ENCODE data around the gene FBXW7. TPM values are rescaled to one million over a fixed set of nuclear protein-coding genes. Genes with fewer than 3 reads are reported as not detected.

Gene FBXW7
- total RNA-seq, 1 experiment from 2014 or later: 30.9 TPM

GRCh38 chr4:152539556-152540292 lies 3.8 kb upstream of the FBXW7 start:
- Histone ChIP-seq H3K4me2 (ENCODE audit: low read depth, low read length, poor library complexity, severe bottlenecking) (peak overlapping the region; percentile 6), H3K4me3 (ENCODE audit: low read length) (no peak overlapping the region), H3K79me2 (ENCODE audit: low read length) (peaks cover 17% of the 10 kb centered on the region), H3K9ac (ENCODE audit: low read length) (no peak overlapping the region), H3K27ac (ENCODE audit: low read length) (no peak overlapping the region), H3K9me2 (replicated peaks; ENCODE audit: insufficient read depth, low read length) (no peaks in the 10 kb centered on the region), H3K27me3 (ENCODE audit: low read length) (no peaks in the 10 kb centered on the region), H3K36me3 (ENCODE audit: insufficient read depth, low read length) (0 out of 2 replicates have a peak, but pooled peaks cover 3% of the 10 kb centered on the region), H3K4me1 (ENCODE audit: low read length) (peaks cover 28% of the 10 kb centered on the region), H4K20me1 (ENCODE audit: insufficient read depth, low read depth, low read length) (peaks cover 36% of the 10 kb centered on the region), H2AFZ (ENCODE audit: low read length) (no peak overlapping the region), H3K9me3 (ENCODE audit: low read length) (no peaks in the 10 kb centered on the region)
- DNase-seq: no peak

GRCh38 chr4:152537881-152538280 lies 2.0 kb upstream of the FBXW7 start:
- no peak for DNase-seq
- H3K27ac ChIP-seq (ENCODE audit: low read length): no peak overlapping the region
- peaks cover 44% of the 10 kb centered on the region for H3K4me1 ChIP-seq (ENCODE audit: low read length)
- H3K4me3 ChIP-seq (ENCODE audit: low read length): no peak overlapping the region
- no peak overlapping the region for H2AFZ ChIP-seq (ENCODE audit: low read length)
- peak overlapping the region; percentile 99 for H3K4me2 ChIP-seq (ENCODE audit: low read depth, low read length, poor library complexity, severe bottlenecking)
- H4K20me1 ChIP-seq (ENCODE audit: insufficient read depth, low read depth, low read length): peaks cover 55% of the 10 kb centered on the region
- peaks cover 11% of the 10 kb centered on the region; the same call in 1 of the 2 replicates for H3K36me3 ChIP-seq (ENCODE audit: insufficient read depth, low read length)
- H3K9ac ChIP-seq (ENCODE audit: low read length): peak overlapping the region; percentile 89
- H3K27me3 ChIP-seq (ENCODE audit: low read length): no peaks in the 10 kb centered on the region
- H3K9me3 ChIP-seq (ENCODE audit: low read length): no peaks in the 10 kb centered on the region
- peaks cover 33% of the 10 kb centered on the region for H3K79me2 ChIP-seq (ENCODE audit: low read length)
- H3K9me2 ChIP-seq (replicated peaks; ENCODE audit: insufficient read depth, low read length): no peaks in the 10 kb centered on the region

- Histone ChIP-seq H3K36me3 (ENCODE audit: insufficient read depth, low read length) (peaks cover 11% of the 10 kb centered on the region; the same call in 1 of the 2 replicates), H3K9me3 (ENCODE audit: low read length) (no peaks in the 10 kb centered on the region), H3K27ac (ENCODE audit: low read length) (peak overlapping the region; percentile 65), H3K4me3 (ENCODE audit: low read length) (peak overlapping the region; percentile 92), H3K9me2 (replicated peaks; ENCODE audit: insufficient read depth, low read length) (no peaks in the 10 kb centered on the region), H4K20me1 (ENCODE audit: insufficient read depth, low read depth, low read length) (peaks cover 66% of the 10 kb centered on the region), H3K4me1 (ENCODE audit: low read length) (peaks cover 44% of the 10 kb centered on the region), H3K27me3 (ENCODE audit: low read length) (no peaks in the 10 kb centered on the region), H3K4me2 (ENCODE audit: low read depth, low read length, poor library complexity, severe bottlenecking) (peak overlapping the region; percentile 99), H2AFZ (ENCODE audit: low read length) (peak overlapping the region; percentile 99), H3K9ac (ENCODE audit: low read length) (peak overlapping the region; percentile 89), H3K79me2 (ENCODE audit: low read length) (peaks cover 38% of the 10 kb centered on the region)
- peak; percentile 80 for DNase-seq
These were observed 772 bp upstream of the FBXW7 start for GRCh38 chr4:152536545-152537182.

- peaks cover 44% of the 10 kb centered on the region for H3K4me1 ChIP-seq (ENCODE audit: low read length)
- peaks cover 49% of the 10 kb centered on the region for H3K79me2 ChIP-seq (ENCODE audit: low read length)
- H3K4me3 ChIP-seq (ENCODE audit: low read length): peak overlapping the region; percentile 92
- no peak overlapping the region for H3K27ac ChIP-seq (ENCODE audit: low read length)
- peak; percentile 60 for DNase-seq
- H3K4me2 ChIP-seq (ENCODE audit: low read depth, low read length, poor library complexity, severe bottlenecking): peak overlapping the region; percentile 91
- no peaks in the 10 kb centered on the region for H3K9me3 ChIP-seq (ENCODE audit: low read length)
- peak overlapping the region; percentile 90 for H3K9ac ChIP-seq (ENCODE audit: low read length)
- H3K27me3 ChIP-seq (ENCODE audit: low read length): no peaks in the 10 kb centered on the region
- H3K9me2 ChIP-seq (replicated peaks; ENCODE audit: insufficient read depth, low read length): no peaks in the 10 kb centered on the region
- H4K20me1 ChIP-seq (ENCODE audit: insufficient read depth, low read depth, low read length): peaks cover 75% of the 10 kb centered on the region
- peak overlapping the region; percentile 78; the same call in 1 of the 2 replicates for H2AFZ ChIP-seq (ENCODE audit: low read length)
- H3K36me3 ChIP-seq (ENCODE audit: insufficient read depth, low read length): peaks cover 14% of the 10 kb centered on the region; the same call in 1 of the 2 replicates
These were observed 461 bp downstream of the FBXW7 start for GRCh38 chr4:152535360-152535902.

- peaks cover 17% of the 10 kb centered on the region; the same call in 1 of the 2 replicates for H3K36me3 ChIP-seq (ENCODE audit: insufficient read depth, low read length)
- no peak overlapping the region for H2AFZ ChIP-seq (ENCODE audit: low read length)
These were observed 1.1 kb downstream of the FBXW7 start for GRCh38 chr4:152534541-152535359.

GRCh38 chr4:152531479-152531878 lies 4.4 kb downstream of the FBXW7 start:
- Histone ChIP-seq H3K9ac (ENCODE audit: low read length) (no peak overlapping the region), H3K27me3 (ENCODE audit: low read length) (no peaks in the 10 kb centered on the region), H3K4me2 (ENCODE audit: low read depth, low read length, poor library complexity, severe bottlenecking) (no peak overlapping the region), H3K4me3 (ENCODE audit: low read length) (no peak overlapping the region), H2AFZ (ENCODE audit: low read length) (no peak overlapping the region), H4K20me1 (ENCODE audit: insufficient read depth, low read depth, low read length) (peaks cover 85% of the 10 kb centered on the region), H3K9me2 (replicated peaks; ENCODE audit: insufficient read depth, low read length) (no peaks in the 10 kb centered on the region), H3K9me3 (ENCODE audit: low read length) (no peaks in the 10 kb centered on the region), H3K27ac (ENCODE audit: low read length) (no peak overlapping the region), H3K79me2 (ENCODE audit: low read length) (peaks cover 47% of the 10 kb centered on the region), H3K4me1 (ENCODE audit: low read length) (peaks cover 17% of the 10 kb centered on the region), H3K36me3 (ENCODE audit: insufficient read depth, low read length) (peaks cover 14% of the 10 kb centered on the region; the same call in 1 of the 2 replicates)
- DNase-seq: no peak

More at GRCh38 chr4:152534541-152535359, 1.1 kb downstream of the FBXW7 start:
- Histone ChIP-seq H3K4me3 (ENCODE audit: low read length) (peak overlapping the region; percentile 92), H3K4me1 (ENCODE audit: low read length) (peaks cover 37% of the 10 kb centered on the region), H3K9me2 (replicated peaks; ENCODE audit: insufficient read depth, low read length) (no peaks in the 10 kb centered on the region), H3K27me3 (ENCODE audit: low read length) (no peaks in the 10 kb centered on the region), H3K79me2 (ENCODE audit: low read length) (peaks cover 53% of the 10 kb centered on the region), H3K9me3 (ENCODE audit: low read length) (no peaks in the 10 kb centered on the region), H3K27ac (ENCODE audit: low read length) (no peak overlapping the region), H4K20me1 (ENCODE audit: insufficient read depth, low read depth, low read length) (peaks cover 72% of the 10 kb centered on the region), H3K4me2 (ENCODE audit: low read depth, low read length, poor library complexity, severe bottlenecking) (peak overlapping the region; percentile 91), H3K9ac (ENCODE audit: low read length) (peak overlapping the region; percentile 90)
- peak; percentile 86 for DNase-seq

- DNase-seq: no peak
- H3K9ac ChIP-seq (ENCODE audit: low read length): no peak overlapping the region
- peaks cover 46% of the 10 kb centered on the region for H3K79me2 ChIP-seq (ENCODE audit: low read length)
- no peak overlapping the region for H2AFZ ChIP-seq (ENCODE audit: low read length)
- H4K20me1 ChIP-seq (ENCODE audit: insufficient read depth, low read depth, low read length): peaks cover 92% of the 10 kb centered on the region
- peaks cover 14% of the 10 kb centered on the region; the same call in 1 of the 2 replicates for H3K36me3 ChIP-seq (ENCODE audit: insufficient read depth, low read length)
- H3K9me3 ChIP-seq (ENCODE audit: low read length): no peaks in the 10 kb centered on the region
- no peak overlapping the region for H3K27ac ChIP-seq (ENCODE audit: low read length)
- no peaks in the 10 kb centered on the region for H3K9me2 ChIP-seq (replicated peaks; ENCODE audit: insufficient read depth, low read length)
- H3K4me3 ChIP-seq (ENCODE audit: low read length): no peak overlapping the region
- peaks cover 17% of the 10 kb centered on the region for H3K4me1 ChIP-seq (ENCODE audit: low read length)
- no peaks in the 10 kb centered on the region for H3K27me3 ChIP-seq (ENCODE audit: low read length)
- H3K4me2 ChIP-seq (ENCODE audit: low read depth, low read length, poor library complexity, severe bottlenecking): no peak overlapping the region
These were observed 5.3 kb downstream of the FBXW7 start for GRCh38 chr4:152530600-152530999.

Data from Karpas-422 (cell line).